HepG2 (cell line): ENCODE results near the gene MTCP1.

Experiments
- EP300 ChIP-seq, 3 experiments: sonication (generic) in 1 of 3; formaldehyde crosslinking in 1 of 3; IDR thresholded peaks; 2 replicates each; pipeline versions ENCODE4 v1.5.1 to v1.6.1; 2011 to 2020; ENCODE audit warnings: low read depth in 2 of 3, low read length in 2 of 3, borderline replicate concordance in 1 of 3, improper control_type of control experiment in 1 of 3, mild to moderate bottlenecking in 1 of 3, missing genetic modification reagents in 1 of 3, moderate library complexity in 1 of 3
- ETV6 ChIP-seq: sonication (generic); formaldehyde crosslinking; conservative IDR thresholded peaks from 2 replicates; pipeline ENCODE4 v1.4.0; 2020; ENCODE audit warnings: missing genetic modification reagents
- EZH2 ChIP-seq: conservative IDR thresholded peaks from 2 replicates; pipeline ENCODE4 v1.6.1; 2012; ENCODE audit warnings: mild to moderate bottlenecking, low read depth, low read length, moderate library complexity
- MAFF ChIP-seq: IDR thresholded peaks from 2 replicates; pipeline ENCODE4 v1.6.1; 2011; ENCODE audit warnings: low read depth, low read length, improper control_type of control experiment
- RBAK ChIP-seq: sonication (generic); formaldehyde crosslinking; IDR thresholded peaks from 2 replicates; pipeline ENCODE4 v1.5.1; 2020; ENCODE audit warnings: mild to moderate bottlenecking, missing genetic modification reagents
- SRF ChIP-seq: IDR thresholded peaks from 2 replicates; pipeline ENCODE4 v1.6.1; 2011; ENCODE audit warnings: mild to moderate bottlenecking, low read depth, low read length, moderate library complexity
- ZBTB7B ChIP-seq: sonication (generic); formaldehyde crosslinking; IDR thresholded peaks from 2 replicates; pipeline ENCODE4 v1.4.0; 2020; ENCODE audit warnings: missing genetic modification reagents
- TF ChIP-seq, protein P1 (sequence below): sonication (generic); formaldehyde crosslinking; IDR thresholded peaks from 2 replicates; pipeline ENCODE4 v1.4.0; 2020; ENCODE audit warnings: missing genetic modification reagents
- TF ChIP-seq, protein P2 (sequence below): sonication (generic); formaldehyde crosslinking; IDR thresholded peaks from 2 replicates; pipeline ENCODE4 v1.5.0; 2020; ENCODE audit warnings: mild to moderate bottlenecking, missing genetic modification reagents
- TF ChIP-seq, protein P3 (sequence below): sonication (generic); formaldehyde crosslinking; IDR thresholded peaks from 2 replicates; pipeline ENCODE4 v1.9.0; 2021; ENCODE audit warnings: missing genetic modification reagents, borderline replicate concordance

DNA sequence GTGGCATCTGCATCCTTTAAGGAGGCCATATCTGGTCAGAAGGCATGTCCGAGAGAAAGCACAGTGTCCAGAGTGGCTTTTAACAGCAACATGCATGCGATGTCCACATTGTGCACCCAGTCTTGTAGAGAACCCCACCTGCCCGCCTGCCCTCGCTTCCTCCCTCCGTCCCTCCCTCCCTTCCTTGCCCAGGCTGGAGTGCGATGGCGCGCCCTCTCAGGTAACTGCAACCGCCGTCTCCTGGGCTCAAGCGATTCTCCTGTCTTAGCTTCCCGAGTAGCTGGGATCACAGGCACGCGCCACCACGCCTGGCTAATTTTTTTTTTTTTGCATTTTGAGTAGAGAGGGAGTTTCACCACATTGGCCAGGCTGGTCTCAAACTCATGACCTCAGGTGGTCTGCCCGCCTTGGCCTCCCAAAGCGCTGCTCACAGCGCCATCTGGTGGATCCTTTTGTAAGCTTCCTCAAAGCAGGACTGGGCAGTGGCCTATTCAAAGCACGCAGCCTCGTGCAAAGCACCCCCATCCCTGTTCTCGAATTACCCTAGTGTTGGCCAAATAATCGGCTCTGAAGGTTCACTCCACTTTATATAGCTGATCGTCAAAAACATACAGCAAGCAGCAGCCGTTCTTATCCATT lies 15.4 kb upstream of the MTCP1 start:
- TF ChIP-seq ZBTB7B (CRISPR knock-in tag) (no peak), RBAK (no peak), EZH2 (no peak), EP300 (IDR thresholded peaks at IDR 0.05; ENCODE audit: low read depth in 2 of 2, low read length in 2 of 2) (no peak), EP300 (CRISPR knock-in tag; IDR thresholded peaks at IDR 0.05; ENCODE audit: borderline replicate concordance) (no peak), MAFF (no peak), SRF (no peak), ETV6 (CRISPR knock-in tag) (no peak)
- TF ChIP-seq, protein P1, sequence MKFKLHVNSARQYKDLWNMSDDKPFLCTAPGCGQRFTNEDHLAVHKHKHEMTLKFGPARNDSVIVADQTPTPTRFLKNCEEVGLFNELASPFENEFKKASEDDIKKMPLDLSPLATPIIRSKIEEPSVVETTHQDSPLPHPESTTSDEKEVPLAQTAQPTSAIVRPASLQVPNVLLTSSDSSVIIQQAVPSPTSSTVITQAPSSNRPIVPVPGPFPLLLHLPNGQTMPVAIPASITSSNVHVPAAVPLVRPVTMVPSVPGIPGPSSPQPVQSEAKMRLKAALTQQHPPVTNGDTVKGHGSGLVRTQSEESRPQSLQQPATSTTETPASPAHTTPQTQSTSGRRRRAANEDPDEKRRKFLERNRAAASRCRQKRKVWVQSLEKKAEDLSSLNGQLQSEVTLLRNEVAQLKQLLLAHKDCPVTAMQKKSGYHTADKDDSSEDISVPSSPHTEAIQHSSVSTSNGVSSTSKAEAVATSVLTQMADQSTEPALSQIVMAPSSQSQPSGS (CRISPR knock-in tag) = no peak
- TF ChIP-seq, protein P2, sequence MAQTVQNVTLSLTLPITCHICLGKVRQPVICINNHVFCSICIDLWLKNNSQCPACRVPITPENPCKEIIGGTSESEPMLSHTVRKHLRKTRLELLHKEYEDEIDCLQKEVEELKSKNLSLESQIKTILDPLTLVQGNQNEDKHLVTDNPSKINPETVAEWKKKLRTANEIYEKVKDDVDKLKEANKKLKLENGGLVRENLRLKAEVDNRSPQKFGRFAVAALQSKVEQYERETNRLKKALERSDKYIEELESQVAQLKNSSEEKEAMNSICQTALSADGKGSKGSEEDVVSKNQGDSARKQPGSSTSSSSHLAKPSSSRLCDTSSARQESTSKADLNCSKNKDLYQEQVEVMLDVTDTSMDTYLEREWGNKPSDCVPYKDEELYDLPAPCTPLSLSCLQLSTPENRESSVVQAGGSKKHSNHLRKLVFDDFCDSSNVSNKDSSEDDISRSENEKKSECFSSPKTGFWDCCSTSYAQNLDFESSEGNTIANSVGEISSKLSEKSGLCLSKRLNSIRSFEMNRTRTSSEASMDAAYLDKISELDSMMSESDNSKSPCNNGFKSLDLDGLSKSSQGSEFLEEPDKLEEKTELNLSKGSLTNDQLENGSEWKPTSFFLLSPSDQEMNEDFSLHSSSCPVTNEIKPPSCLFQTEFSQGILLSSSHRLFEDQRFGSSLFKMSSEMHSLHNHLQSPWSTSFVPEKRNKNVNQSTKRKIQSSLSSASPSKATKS = no peak
- TF ChIP-seq, protein P3, sequence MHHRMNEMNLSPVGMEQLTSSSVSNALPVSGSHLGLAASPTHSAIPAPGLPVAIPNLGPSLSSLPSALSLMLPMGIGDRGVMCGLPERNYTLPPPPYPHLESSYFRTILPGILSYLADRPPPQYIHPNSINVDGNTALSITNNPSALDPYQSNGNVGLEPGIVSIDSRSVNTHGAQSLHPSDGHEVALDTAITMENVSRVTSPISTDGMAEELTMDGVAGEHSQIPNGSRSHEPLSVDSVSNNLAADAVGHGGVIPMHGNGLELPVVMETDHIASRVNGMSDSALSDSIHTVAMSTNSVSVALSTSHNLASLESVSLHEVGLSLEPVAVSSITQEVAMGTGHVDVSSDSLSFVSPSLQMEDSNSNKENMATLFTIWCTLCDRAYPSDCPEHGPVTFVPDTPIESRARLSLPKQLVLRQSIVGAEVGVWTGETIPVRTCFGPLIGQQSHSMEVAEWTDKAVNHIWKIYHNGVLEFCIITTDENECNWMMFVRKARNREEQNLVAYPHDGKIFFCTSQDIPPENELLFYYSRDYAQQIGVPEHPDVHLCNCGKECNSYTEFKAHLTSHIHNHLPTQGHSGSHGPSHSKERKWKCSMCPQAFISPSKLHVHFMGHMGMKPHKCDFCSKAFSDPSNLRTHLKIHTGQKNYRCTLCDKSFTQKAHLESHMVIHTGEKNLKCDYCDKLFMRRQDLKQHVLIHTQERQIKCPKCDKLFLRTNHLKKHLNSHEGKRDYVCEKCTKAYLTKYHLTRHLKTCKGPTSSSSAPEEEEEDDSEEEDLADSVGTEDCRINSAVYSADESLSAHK (CRISPR knock-in tag) = no peak
